ENCODE results near the gene KMT5C.
"Not testable (repeated sequence)": the region's sequence is repeated elsewhere in the genome, so short reads cannot be mapped to it uniquely, and the experiment has no call there.

The KMT5C gene

GRCh38 chr19:55319785-55320184 is 19.9 kb upstream of the KMT5C start:
- DNase-seq, result no peak

- DNase-seq, result no peak
These were observed 18.7 kb upstream of the KMT5C start for GRCh38 chr19:55320844-55321419.

- no peak for DNase-seq
These were observed 18.1 kb upstream of the KMT5C start for GRCh38 chr19:55321466-55322137.

GRCh38 chr19:55322204-55322885 is 17.3 kb upstream of the KMT5C start:
- DNase-seq, result no peak

GRCh38 chr19:55324662-55325061 is 15.0 kb upstream of the KMT5C start:
- DNase-seq, result no peak

- no peak for DNase-seq
These were observed 14.5 kb upstream of the KMT5C start, which contains the start of gene TMEM150B for GRCh38 chr19:55325172-55325571. TSS of gene TMEM150B (minus strand) at chr19:55325341. CDS start at chr19:55321036, 4,305 bp downstream.

- not testable (repeated sequence) for DNase-seq
These were observed 10.8 kb upstream of the KMT5C start for GRCh38 chr19:55328774-55329318.

GRCh38 chr19:55329791-55330190 is 9.9 kb upstream of the KMT5C start:
- DNase-seq, result not testable (repeated sequence)

GRCh38 chr19:55333870-55334269 is 5.8 kb upstream of the KMT5C start:
- no peak for DNase-seq

- DNase-seq, result no peak
These were observed 3.6 kb upstream of the KMT5C start for GRCh38 chr19:55336101-55336500.

- peak; percentile 14 for DNase-seq
These were observed 460 bp downstream of the KMT5C start for GRCh38 chr19:55339889-55340783.

- DNase-seq, result no peak
These were observed 1.1 kb downstream of the KMT5C start for GRCh38 chr19:55340784-55341147.

GRCh38 chr19:55341171-55341588 is 1.5 kb downstream of the KMT5C start:
- peak; percentile 80 for DNase-seq

GRCh38 chr19:55341595-55342531 is 2.2 kb downstream of the KMT5C start:
- no peak for DNase-seq

- DNase-seq, result no peak
These were observed 4.8 kb downstream of the KMT5C start for GRCh38 chr19:55344444-55344843.

GRCh38 chr19:55345101-55345817 is 5.6 kb downstream of the KMT5C start:
- DNase-seq, result no peak

GRCh38 chr19:55345818-55346724 is 6.4 kb downstream of the KMT5C start:
- DNase-seq, result peak; percentile 82

GRCh38 chr19:55346725-55347441 is 7.2 kb downstream of the KMT5C start:
- DNase-seq, result no peak

GRCh38 chr19:55347442-55348009 is 7.8 kb downstream of the KMT5C start:
- no peak for DNase-seq
